ENCODE results near the gene ATP6V0A1. TPM values are rescaled to one million over a fixed set of nuclear protein-coding genes. Genes with fewer than 3 reads are reported as not detected.
A peak's percentile ranks its signal among the peaks of the same experiment; 100 is the strongest.

Gene ATP6V0A1
- total RNA-seq, 1 donor from 2014 or later: 61.3 TPM

DNA sequence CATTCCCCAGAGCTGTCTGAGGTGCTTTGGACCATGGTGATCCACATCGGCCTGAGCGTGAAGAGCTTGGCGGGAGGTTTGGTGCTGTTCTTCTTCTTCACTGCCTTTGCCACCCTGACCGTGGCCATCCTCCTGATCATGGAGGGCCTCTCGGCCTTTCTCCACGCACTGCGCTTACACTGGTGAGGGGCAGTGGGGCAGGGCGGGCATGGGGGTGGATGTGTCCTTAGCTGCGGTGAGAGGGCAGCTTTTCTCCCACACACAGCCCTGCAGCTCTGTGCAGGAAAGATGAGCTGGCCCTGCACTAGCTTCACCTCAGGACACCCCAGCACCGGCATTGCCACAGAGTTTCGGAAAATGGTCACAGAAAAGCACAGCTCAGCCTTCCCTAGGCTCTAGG, 55.6 kb downstream of the ATP6V0A1 start:
- peaks cover 12% of the 10 kb centered on the region for H3K36me3 Mint-ChIP-seq (ENCODE audit: low read depth)
- H3K4me3 Mint-ChIP-seq (ENCODE audit: unreplicated experiment): no peak overlapping the region
- H3K27me3 Mint-ChIP-seq (ENCODE audit: low read depth): no peaks in the 10 kb centered on the region
- DNase-seq (ENCODE audit: low spot score): peak; percentile 59
- TF ChIP-seq, protein P1, sequence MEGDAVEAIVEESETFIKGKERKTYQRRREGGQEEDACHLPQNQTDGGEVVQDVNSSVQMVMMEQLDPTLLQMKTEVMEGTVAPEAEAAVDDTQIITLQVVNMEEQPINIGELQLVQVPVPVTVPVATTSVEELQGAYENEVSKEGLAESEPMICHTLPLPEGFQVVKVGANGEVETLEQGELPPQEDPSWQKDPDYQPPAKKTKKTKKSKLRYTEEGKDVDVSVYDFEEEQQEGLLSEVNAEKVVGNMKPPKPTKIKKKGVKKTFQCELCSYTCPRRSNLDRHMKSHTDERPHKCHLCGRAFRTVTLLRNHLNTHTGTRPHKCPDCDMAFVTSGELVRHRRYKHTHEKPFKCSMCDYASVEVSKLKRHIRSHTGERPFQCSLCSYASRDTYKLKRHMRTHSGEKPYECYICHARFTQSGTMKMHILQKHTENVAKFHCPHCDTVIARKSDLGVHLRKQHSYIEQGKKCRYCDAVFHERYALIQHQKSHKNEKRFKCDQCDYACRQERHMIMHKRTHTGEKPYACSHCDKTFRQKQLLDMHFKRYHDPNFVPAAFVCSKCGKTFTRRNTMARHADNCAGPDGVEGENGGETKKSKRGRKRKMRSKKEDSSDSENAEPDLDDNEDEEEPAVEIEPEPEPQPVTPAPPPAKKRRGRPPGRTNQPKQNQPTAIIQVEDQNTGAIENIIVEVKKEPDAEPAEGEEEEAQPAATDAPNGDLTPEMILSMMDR (IDR thresholded peaks at IDR 0.05): no peak
- H3K4me1 Mint-ChIP-seq (ENCODE audit: low read depth): peaks cover 44% of the 10 kb centered on the region
- no peak overlapping the region for H3K27ac Mint-ChIP-seq (ENCODE audit: unreplicated experiment)
- H3K9me3 Mint-ChIP-seq (ENCODE audit: low read depth): no peaks in the 10 kb centered on the region

DNA sequence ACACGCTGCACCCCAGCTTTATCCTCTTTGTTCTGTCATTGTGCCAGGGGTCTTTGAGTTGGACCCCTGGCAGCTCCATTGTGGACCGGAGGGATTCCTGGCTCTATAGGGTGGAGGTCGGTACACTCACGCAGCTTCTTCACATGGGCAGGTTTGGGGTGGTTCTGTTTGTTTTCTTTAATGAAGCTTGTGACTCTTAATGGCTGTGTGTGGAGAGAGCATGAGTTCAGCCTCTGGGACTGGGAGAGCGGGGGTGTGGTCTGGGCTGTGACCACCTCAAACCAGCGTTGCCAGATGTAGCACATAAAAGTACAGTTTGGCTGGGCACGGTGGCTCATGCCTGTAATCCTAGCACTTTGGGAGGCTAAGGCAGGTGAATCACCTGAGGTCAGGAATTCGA, 56.2 kb downstream of the ATP6V0A1 start:
- H3K27ac Mint-ChIP-seq (ENCODE audit: unreplicated experiment): peak overlapping the region; percentile 25
- H3K4me1 Mint-ChIP-seq (ENCODE audit: low read depth): peaks cover 50% of the 10 kb centered on the region
- no peak overlapping the region for H3K4me3 Mint-ChIP-seq (ENCODE audit: unreplicated experiment)
- no peaks in the 10 kb centered on the region for H3K9me3 Mint-ChIP-seq (ENCODE audit: low read depth)
- TF ChIP-seq, protein P1 (IDR thresholded peaks at IDR 0.05): no peak
- peaks cover 8% of the 10 kb centered on the region for H3K36me3 Mint-ChIP-seq (ENCODE audit: low read depth)
- H3K27me3 Mint-ChIP-seq (ENCODE audit: low read depth): no peaks in the 10 kb centered on the region
- DNase-seq (ENCODE audit: low spot score): peak; percentile 25

DNA sequence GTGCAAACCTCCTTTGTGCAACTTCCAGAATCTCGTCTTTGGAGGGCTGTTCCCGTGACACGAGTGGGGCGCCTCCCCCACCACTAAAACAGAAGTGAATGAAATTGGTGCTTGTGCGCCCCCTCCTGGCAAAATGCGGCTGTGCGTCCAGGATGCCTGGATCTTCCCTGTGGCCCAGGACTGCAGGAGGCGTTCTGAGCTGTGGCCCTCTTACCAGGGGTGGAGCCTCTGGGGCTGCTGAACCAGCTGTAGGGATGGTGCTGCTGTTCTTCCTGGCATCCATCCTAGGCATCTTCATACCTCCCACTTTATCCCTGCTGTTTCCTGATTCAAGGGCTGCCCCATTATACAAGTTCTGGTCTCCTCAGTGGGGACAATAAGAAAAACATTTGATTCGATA, 58.8 kb downstream of the ATP6V0A1 start:
- peak overlapping the region; percentile 97 for H3K27ac Mint-ChIP-seq (ENCODE audit: unreplicated experiment)
- no peaks in the 10 kb centered on the region for H3K9me3 Mint-ChIP-seq (ENCODE audit: low read depth)
- H3K4me1 Mint-ChIP-seq (ENCODE audit: low read depth): peaks cover 74% of the 10 kb centered on the region
- H3K4me3 Mint-ChIP-seq (ENCODE audit: unreplicated experiment): no peak overlapping the region
- H3K36me3 Mint-ChIP-seq (ENCODE audit: low read depth): peaks cover 1% of the 10 kb centered on the region
- TF ChIP-seq, protein P1 (IDR thresholded peaks at IDR 0.05): peak; percentile 100
- no peaks in the 10 kb centered on the region for H3K27me3 Mint-ChIP-seq (ENCODE audit: low read depth)
- DNase-seq (ENCODE audit: low spot score): peak; percentile 46

DNA sequence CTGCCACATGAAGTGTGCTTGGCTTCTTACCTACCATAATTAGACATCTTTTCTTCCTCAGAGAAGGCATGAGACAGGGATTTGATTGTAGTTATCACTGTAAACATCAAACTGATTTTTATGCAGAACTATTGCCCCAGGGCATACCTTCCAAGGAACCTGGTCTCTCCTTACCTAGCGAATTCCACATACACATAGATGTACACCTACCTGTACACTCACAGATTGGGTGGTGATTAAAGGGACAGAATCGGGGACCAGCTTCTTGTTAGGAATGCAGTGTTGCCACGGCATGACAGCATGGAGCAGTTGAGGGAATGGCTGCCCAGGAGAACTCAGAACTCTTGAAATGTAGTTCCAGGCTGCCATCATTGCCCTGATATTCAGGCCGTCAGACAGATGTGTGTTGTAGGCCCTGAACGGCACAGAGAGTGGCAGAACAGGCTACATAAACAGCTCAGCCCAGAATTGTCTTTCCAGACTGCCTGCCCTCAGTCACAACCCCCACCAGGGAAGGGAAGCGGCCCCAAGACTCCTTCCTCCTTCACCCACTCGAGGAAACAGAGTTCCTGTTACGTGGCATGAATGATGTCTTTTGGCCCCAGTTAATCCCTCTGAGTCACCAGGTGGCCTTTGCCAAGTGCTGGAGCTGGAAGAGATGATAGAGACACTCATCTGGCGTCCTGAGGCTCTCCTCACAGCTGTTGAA, 59.5 kb downstream of the ATP6V0A1 start:
- TF ChIP-seq, protein P1 (IDR thresholded peaks at IDR 0.05): no peak
- no peaks in the 10 kb centered on the region for H3K27me3 Mint-ChIP-seq (ENCODE audit: low read depth)
- peak overlapping the region; percentile 97 for H3K27ac Mint-ChIP-seq (ENCODE audit: unreplicated experiment)
- peak overlapping the region; percentile 29 for H3K4me3 Mint-ChIP-seq (ENCODE audit: unreplicated experiment)
- no peaks in the 10 kb centered on the region for H3K9me3 Mint-ChIP-seq (ENCODE audit: low read depth)
- H3K36me3 Mint-ChIP-seq (ENCODE audit: low read depth): peaks cover 1% of the 10 kb centered on the region
- H3K4me1 Mint-ChIP-seq (ENCODE audit: low read depth): peaks cover 76% of the 10 kb centered on the region
- DNase-seq (ENCODE audit: low spot score): peak; percentile 52

DNA sequence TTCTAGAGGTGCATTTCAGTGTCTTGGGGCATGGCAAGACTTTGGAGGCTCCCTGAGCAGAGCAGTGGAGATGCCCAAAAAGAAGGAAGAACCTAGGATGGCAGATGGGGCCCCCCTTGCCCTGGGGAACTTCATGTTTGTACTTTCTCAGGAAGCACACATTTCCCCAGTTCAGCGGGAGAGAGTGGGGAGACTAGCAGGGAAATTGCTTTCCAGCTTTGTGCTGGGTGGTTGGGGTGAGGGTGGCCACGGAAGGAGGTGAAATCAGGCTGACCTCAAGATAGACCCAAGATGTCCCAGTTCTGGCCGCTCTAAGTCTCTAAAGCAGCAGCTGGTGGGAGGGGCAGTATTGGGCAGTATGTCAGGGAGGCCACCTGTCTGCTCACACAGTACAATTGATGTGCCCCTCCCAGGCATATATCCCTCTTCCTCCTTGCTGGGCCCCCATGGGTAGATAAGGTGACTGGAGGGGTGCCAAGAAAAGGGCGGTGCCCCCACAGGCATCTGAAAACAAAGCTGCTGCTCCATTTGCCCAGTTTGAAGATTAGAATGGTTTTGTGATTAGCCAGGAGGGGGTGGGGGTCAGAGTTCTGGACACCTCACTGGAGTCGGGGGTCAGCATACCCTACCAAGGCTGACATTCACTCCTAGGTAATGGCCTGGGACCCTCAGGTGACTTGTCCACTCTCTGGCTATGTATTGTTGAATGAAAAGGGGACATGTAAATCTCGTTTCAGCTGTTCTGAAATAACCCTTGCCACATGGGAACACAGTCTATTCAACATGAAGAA, 60.3 kb downstream of the ATP6V0A1 start:
- peak overlapping the region; percentile 29 for H3K4me3 Mint-ChIP-seq (ENCODE audit: unreplicated experiment)
- peak overlapping the region; percentile 97 for H3K27ac Mint-ChIP-seq (ENCODE audit: unreplicated experiment)
- peaks cover 78% of the 10 kb centered on the region for H3K4me1 Mint-ChIP-seq (ENCODE audit: low read depth)
- no peaks in the 10 kb centered on the region for H3K9me3 Mint-ChIP-seq (ENCODE audit: low read depth)
- DNase-seq (ENCODE audit: low spot score): peak; percentile 46
- TF ChIP-seq, protein P1 (IDR thresholded peaks at IDR 0.05): no peak
- no peaks in the 10 kb centered on the region for H3K27me3 Mint-ChIP-seq (ENCODE audit: low read depth)
- H3K36me3 Mint-ChIP-seq (ENCODE audit: low read depth): peaks cover 1% of the 10 kb centered on the region
